ENCODE results near the gene TPO.

- TF ChIP-seq CTCF (IDR thresholded peaks at IDR 0.05) (no peak), SIN3A (IDR thresholded peaks at IDR 0.05; ENCODE audit: borderline replicate concordance, insufficient read depth, low read depth, low read length) (no peak), TCF7L2 (IDR thresholded peaks at IDR 0.05; ENCODE audit: low read depth, low read length) (no peak), POLR2AphosphoS5 (IDR thresholded peaks at IDR 0.05; ENCODE audit: low read depth, low read length) (no peak)
Observed at GRCh38 chr2:1561259-1561658, 148.0 kb downstream of the TPO start.

Measured in Panc1 (cell line).